ENCODE results near the gene NANP. TPM values are rescaled to one million over a fixed set of nuclear protein-coding genes. Genes with fewer than 3 reads are reported as not detected.

NANP gene
- polyA plus RNA-seq, 1 donor (not counting 4 experiments of a cell fraction or from before 2014, with no cell fraction given): 6.6 TPM

DNA sequence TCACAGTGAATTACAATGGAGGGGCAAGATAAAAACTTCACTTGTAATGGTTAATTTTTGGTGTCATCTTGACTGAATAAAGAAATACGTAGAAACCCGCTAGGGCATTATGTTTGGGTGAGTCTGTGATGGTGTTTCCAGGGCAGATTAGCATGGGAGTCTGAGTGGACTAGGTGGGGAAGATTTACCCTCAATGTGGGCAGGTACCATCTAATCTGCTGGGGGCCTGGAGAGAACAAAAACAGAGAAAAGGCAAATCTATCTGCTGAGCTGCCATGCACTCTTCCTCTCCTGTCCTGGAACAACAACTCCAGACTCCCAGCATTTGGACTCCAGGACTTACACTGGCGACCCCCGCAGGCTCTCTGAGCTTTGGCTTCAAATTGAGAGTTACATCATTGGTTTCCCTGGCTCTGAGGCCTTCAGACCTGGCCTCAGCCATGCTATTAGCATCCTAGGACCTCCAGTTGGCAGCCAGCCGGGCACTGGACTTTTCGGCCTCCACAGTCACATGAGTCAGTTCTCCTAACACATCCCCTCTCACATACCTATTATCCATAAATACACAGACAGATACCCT, 58.1 kb downstream of the NANP start:
- FAIRE-seq: no peak
- no peaks in the 10 kb centered on the region for H3K79me2 ChIP-seq (ENCODE audit: control insufficient read depth, insufficient read depth, low read length)
- H3K27me3 ChIP-seq (ENCODE audit: control insufficient read depth, extremely low read depth, insufficient read depth, low read length): no peaks in the 10 kb centered on the region

DNA sequence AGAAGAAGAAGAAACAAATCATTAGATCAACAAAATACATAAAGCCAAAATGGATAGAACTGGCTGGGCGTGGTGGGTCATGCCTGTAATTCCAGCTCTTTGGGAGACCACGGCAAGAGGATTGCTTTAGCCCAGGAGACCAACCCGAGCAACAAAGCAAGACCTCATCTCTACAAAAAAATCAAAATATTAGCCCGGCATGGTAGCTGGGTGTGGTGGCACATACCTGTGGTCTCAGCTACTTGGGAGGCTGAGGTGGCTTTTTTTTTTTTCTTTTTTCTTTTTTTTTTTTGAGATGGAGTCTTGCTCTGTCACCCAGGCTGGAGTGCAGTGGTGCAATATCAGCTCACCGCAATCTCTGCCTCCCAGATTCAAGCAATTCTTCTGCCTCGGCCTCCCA, 59.9 kb downstream of the NANP start:
- FAIRE-seq: no peak
- no peaks in the 10 kb centered on the region for H3K9me3 ChIP-seq (ENCODE audit: control insufficient read depth, low read depth, low read length)
- H2AFZ ChIP-seq (ENCODE audit: control insufficient read depth, low read length): no peak overlapping the region
- no peaks in the 10 kb centered on the region for H4K20me1 ChIP-seq (ENCODE audit: control insufficient read depth, extremely low read depth, insufficient read depth, low read length)
- no peaks in the 10 kb centered on the region for H3K27me3 ChIP-seq (ENCODE audit: control insufficient read depth, extremely low read depth, insufficient read depth, low read length)
- no peaks in the 10 kb centered on the region for H3K79me2 ChIP-seq (ENCODE audit: control insufficient read depth, insufficient read depth, low read length)
- no peaks in the 10 kb centered on the region for H3K4me1 ChIP-seq (ENCODE audit: control insufficient read depth, extremely low read depth, insufficient read depth, low read length)
- DNase-seq (ENCODE audit: low read depth, low spot score): no peak
- H3K9ac ChIP-seq (ENCODE audit: control insufficient read depth, extremely low read depth, insufficient read depth, low read length): no peak overlapping the region
- no peak overlapping the region for H3K4me2 ChIP-seq (ENCODE audit: control insufficient read depth, extremely low read depth, insufficient read depth, low read depth, low read length)
- H3K27ac ChIP-seq (ENCODE audit: control insufficient read depth, insufficient read depth, low read length): no peak overlapping the region
- no peak for TF ChIP-seq EZH2 (IDR thresholded peaks at IDR 0.05; ENCODE audit: low read length)
- TF ChIP-seq, protein P1, sequence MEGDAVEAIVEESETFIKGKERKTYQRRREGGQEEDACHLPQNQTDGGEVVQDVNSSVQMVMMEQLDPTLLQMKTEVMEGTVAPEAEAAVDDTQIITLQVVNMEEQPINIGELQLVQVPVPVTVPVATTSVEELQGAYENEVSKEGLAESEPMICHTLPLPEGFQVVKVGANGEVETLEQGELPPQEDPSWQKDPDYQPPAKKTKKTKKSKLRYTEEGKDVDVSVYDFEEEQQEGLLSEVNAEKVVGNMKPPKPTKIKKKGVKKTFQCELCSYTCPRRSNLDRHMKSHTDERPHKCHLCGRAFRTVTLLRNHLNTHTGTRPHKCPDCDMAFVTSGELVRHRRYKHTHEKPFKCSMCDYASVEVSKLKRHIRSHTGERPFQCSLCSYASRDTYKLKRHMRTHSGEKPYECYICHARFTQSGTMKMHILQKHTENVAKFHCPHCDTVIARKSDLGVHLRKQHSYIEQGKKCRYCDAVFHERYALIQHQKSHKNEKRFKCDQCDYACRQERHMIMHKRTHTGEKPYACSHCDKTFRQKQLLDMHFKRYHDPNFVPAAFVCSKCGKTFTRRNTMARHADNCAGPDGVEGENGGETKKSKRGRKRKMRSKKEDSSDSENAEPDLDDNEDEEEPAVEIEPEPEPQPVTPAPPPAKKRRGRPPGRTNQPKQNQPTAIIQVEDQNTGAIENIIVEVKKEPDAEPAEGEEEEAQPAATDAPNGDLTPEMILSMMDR (optimal IDR thresholded peaks at IDR 0.05 in 1 of 3, IDR thresholded peaks at IDR 0.05 in 1 of 3, conservative IDR thresholded peaks at IDR 0.05 in 1 of 3; ENCODE audit: extremely low read depth in 1 of 3, insufficient read depth in 2 of 3, low read length in 3 of 3): no peak
- no peak overlapping the region for H3K4me3 ChIP-seq (ENCODE audit: control insufficient read depth in 2 of 3, extremely low read depth in 1 of 3, insufficient read depth in 2 of 3, low read depth in 1 of 3, low read length in 3 of 3)
- dilution Hi-C loops (cut with MboI; ENCODE audit: extremely low pct_ligation_motif_present, low sequenced_read_pairs): no loop called here
- no peaks in the 10 kb centered on the region for H3K9me1 ChIP-seq (ENCODE audit: control insufficient read depth, extremely low read depth, insufficient read depth, low read length)
- no peaks in the 10 kb centered on the region for H3K36me3 ChIP-seq (ENCODE audit: control insufficient read depth in 2 of 2, extremely low read depth in 1 of 2, insufficient read depth in 2 of 2, low read length in 2 of 2)

More for the DNA sequence above, 58.1 kb downstream of the NANP start:
- Histone ChIP-seq H3K4me1 (ENCODE audit: control insufficient read depth, extremely low read depth, insufficient read depth, low read length) (no peaks in the 10 kb centered on the region), H4K20me1 (ENCODE audit: control insufficient read depth, extremely low read depth, insufficient read depth, low read length) (no peaks in the 10 kb centered on the region), H3K4me2 (ENCODE audit: control insufficient read depth, extremely low read depth, insufficient read depth, low read depth, low read length) (no peak overlapping the region), H3K27ac (ENCODE audit: control insufficient read depth, insufficient read depth, low read length) (no peak overlapping the region), H3K36me3 (ENCODE audit: control insufficient read depth in 2 of 2, extremely low read depth in 1 of 2, insufficient read depth in 2 of 2, low read length in 2 of 2) (no peaks in the 10 kb centered on the region), H3K4me3 (ENCODE audit: control insufficient read depth in 2 of 3, extremely low read depth in 1 of 3, insufficient read depth in 2 of 3, low read depth in 1 of 3, low read length in 3 of 3) (no peak overlapping the region), H3K9ac (ENCODE audit: control insufficient read depth, extremely low read depth, insufficient read depth, low read length) (no peak overlapping the region), H2AFZ (ENCODE audit: control insufficient read depth, low read length) (no peak overlapping the region), H3K9me1 (ENCODE audit: control insufficient read depth, extremely low read depth, insufficient read depth, low read length) (no peaks in the 10 kb centered on the region), H3K9me3 (ENCODE audit: control insufficient read depth, low read depth, low read length) (no peaks in the 10 kb centered on the region)
- DNase-seq (ENCODE audit: low read depth, low spot score): no peak
- dilution Hi-C loops (cut with MboI; ENCODE audit: extremely low pct_ligation_motif_present, low sequenced_read_pairs): no loop called here
- TF ChIP-seq, protein P1 (optimal IDR thresholded peaks at IDR 0.05 in 1 of 3, IDR thresholded peaks at IDR 0.05 in 1 of 3, conservative IDR thresholded peaks at IDR 0.05 in 1 of 3; ENCODE audit: extremely low read depth in 1 of 3, insufficient read depth in 2 of 3, low read length in 3 of 3): no peak
- TF ChIP-seq EZH2 (IDR thresholded peaks at IDR 0.05; ENCODE audit: low read length): no peak
